Suprapubic skin (tissue), 4 donors: ENCODE data around the gene PSG3.
"Not testable (repeated sequence)": the region's sequence is repeated elsewhere in the genome, so short reads cannot be mapped to it uniquely, and the experiment has no call there.

Source experiments
- POLR2A ChIP-seq, 2 donors: fragments of 450-650 bp; IDR thresholded peaks; one replicate each; pipeline ENCODE4 v1.6.1; 2017; ENCODE audit warnings: antibody characterized with exemption in 2 of 2, mild to moderate bottlenecking in 2 of 2, moderate library complexity in 2 of 2
- POLR2AphosphoS5 ChIP-seq, 3 donors: sonication (generic); formaldehyde crosslinking; IDR thresholded peaks; one replicate each; pipeline ENCODE4 v1.6.1; 2017; ENCODE audit warnings: antibody characterized with exemption in 3 of 3
- TF ChIP-seq, protein P1 (sequence below), 2 donors: fragments of 200-600 bp in 1 of 2; fragments of 450-650 bp in 1 of 2; sonication (generic) in 1 of 2; IDR thresholded peaks; one replicate each; pipeline ENCODE4 v1.5.1; 2016 to 2019; ENCODE audit warnings: antibody characterized with exemption in 2 of 2, mild to moderate bottlenecking in 1 of 2, moderate library complexity in 1 of 2

DNA sequence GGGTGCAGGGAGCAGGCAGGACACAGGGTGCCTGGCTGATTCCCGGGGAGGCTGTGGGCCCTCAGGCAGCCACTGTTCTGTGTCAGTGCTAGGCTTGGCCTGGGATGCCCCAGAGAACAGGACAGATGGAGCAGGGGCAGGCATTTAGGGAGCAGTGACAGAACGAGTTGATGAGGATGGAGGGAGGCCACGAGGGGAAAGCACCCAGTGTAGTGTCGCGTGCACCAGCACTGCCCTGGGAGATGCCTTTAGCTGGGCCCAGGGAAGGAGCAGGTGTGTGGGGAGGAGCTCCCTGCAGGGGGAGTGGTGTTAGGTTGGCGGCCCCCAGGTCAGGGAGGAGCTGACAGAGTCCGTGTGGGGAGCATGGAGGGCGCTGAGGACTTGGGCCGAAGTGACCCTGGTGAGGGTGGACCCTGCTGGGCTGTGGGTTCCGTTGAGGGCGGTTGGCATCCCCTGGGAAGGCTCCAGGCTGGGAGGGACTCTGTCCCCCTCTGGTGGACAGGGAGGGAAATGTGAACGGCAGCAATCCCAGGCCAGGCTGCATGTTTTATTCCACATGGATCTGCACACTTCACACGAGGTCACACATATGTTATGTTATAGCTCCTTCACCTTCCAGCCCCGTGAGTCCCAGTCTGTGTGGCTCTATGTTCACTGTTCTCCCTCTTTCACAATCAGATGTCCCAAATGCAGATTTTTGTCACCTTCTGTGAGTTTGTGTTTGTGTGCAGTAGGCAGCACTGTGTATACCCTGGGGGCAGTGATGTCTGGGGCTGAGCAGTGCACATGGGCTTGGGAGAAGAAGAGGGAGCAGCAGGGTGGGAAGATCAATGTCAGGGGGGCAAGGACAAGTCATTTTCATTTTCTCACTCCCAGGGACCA lies 1.7 kb upstream of the PSG3 start:
- TF ChIP-seq, protein P1, sequence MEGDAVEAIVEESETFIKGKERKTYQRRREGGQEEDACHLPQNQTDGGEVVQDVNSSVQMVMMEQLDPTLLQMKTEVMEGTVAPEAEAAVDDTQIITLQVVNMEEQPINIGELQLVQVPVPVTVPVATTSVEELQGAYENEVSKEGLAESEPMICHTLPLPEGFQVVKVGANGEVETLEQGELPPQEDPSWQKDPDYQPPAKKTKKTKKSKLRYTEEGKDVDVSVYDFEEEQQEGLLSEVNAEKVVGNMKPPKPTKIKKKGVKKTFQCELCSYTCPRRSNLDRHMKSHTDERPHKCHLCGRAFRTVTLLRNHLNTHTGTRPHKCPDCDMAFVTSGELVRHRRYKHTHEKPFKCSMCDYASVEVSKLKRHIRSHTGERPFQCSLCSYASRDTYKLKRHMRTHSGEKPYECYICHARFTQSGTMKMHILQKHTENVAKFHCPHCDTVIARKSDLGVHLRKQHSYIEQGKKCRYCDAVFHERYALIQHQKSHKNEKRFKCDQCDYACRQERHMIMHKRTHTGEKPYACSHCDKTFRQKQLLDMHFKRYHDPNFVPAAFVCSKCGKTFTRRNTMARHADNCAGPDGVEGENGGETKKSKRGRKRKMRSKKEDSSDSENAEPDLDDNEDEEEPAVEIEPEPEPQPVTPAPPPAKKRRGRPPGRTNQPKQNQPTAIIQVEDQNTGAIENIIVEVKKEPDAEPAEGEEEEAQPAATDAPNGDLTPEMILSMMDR (IDR thresholded peaks at IDR 0.05) = peak; percentile 9 to 56
- not testable (repeated sequence) for TF ChIP-seq POLR2AphosphoS5, POLR2A (IDR thresholded peaks at IDR 0.05)
